LNCAP (cell line): Measurements from ENCODE around the gene SLC13A4.

Experiments used
- CTCF ChIP-seq: fragments of 450-650 bp; IDR thresholded peaks from 2 replicates; pipeline ENCODE4 v1.5.1; 2017; ENCODE audit warnings: mild to moderate bottlenecking

The SLC13A4 gene

GRCh38 chr7:135709508-135709907 lies 18.5 kb downstream of the SLC13A4 start:
- TF ChIP-seq CTCF: no peak

- no peak for TF ChIP-seq CTCF
Observed at GRCh38 chr7:135708041-135708440, 19.9 kb downstream of the SLC13A4 start.

- no peak for TF ChIP-seq CTCF
Observed at GRCh38 chr7:135707570-135707966, 20.4 kb downstream of the SLC13A4 start.

- TF ChIP-seq CTCF: no peak
Observed at GRCh38 chr7:135706858-135707569, 21.0 kb downstream of the SLC13A4 start.

- no peak for TF ChIP-seq CTCF
Observed at GRCh38 chr7:135706038-135706742, 21.8 kb downstream of the SLC13A4 start.

GRCh38 chr7:135704698-135705097 lies 23.3 kb downstream of the SLC13A4 start:
- no peak for TF ChIP-seq CTCF

- no peak for TF ChIP-seq CTCF
Observed at GRCh38 chr7:135704074-135704473, 23.9 kb downstream of the SLC13A4 start.
